Hepatocyte (in vitro differentiated cells): Measurements from ENCODE around the gene TPM3.

Experiments used
- CTCF ChIP-seq: fragments of 200-600 bp; sonication (generic); IDR thresholded peaks from 2 replicates; pipeline ENCODE4 v1.5.1; 2016; ENCODE audit warnings: antibody characterized with exemption, mild to moderate bottlenecking; ENCODE audit not compliant: poor library complexity
- EZH2 ChIP-seq: fragments of 200-600 bp; sonication (generic); IDR thresholded peaks from 2 replicates; pipeline ENCODE4 v1.6.1; 2016; ENCODE audit warnings: antibody characterized with exemption, mild to moderate bottlenecking, borderline replicate concordance
- EZH2phosphoT487 ChIP-seq: fragments of 200-600 bp; sonication (generic); IDR thresholded peaks from one replicate; pipeline ENCODE4 v1.6.1; 2018; ENCODE audit warnings: antibody characterized with exemption, mild to moderate bottlenecking, low read depth, moderate library complexity; ENCODE audit not compliant: unreplicated experiment, severe bottlenecking

DNA sequence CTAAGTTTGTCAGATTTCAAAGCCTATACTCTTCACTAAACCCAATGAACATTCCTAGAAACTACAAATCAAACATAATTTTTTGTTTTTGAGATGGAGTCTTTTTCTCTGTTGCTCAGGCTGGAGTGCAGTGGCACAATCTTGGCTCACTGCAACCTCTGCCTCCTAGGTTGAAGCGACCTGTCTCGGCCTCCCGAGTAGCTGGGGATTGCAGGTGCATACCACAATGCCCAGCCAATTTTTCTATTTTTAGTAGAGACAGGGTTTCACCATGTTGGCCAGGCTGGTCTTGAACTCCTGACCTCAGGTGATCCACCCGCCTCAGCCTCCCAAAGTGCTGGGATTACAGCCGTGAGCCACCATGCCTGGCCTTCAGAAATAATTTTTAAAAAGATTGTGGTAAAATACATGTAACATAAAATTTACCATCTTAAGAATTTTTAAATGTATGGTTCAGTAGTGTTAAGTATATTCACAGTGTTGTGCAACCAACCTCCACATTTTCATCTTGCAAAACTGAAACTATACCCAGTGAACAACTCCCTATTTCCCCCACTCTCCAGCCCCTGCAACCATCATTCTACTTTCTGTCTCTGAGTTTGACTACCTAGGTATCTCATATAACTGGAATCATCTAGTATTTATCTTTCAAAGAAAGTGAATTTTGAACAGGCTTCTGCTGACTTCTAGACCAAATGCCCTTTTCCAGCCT, 16.9 kb upstream of the TPM3 start:
- TF ChIP-seq CTCF (no peak), EZH2 (no peak), EZH2phosphoT487 (no peak)
